CD4-positive, alpha-beta T cell (primary cell): Measurements from ENCODE around the gene CSNK1E. TPM values are rescaled to one million over a fixed set of nuclear protein-coding genes. Genes with fewer than 3 reads are reported as not detected.

ENCODE experiments used
- ATAC-seq: fragments of 200-7000 bp; cut with Tn5 transposase; one replicate; pipeline ENCODE4 v1.10.0; 2022; ENCODE audit warnings: mild to moderate bottlenecking; ENCODE audit not compliant: poor library complexity
- CTCF ChIA-PET: fragments of 350-600 bp; sonication (Branson Sonifier 250); formaldehyde crosslinking; loops from one replicate; lab custom pipeline; 2021; ENCODE audit warnings: antibody characterized with exemption, inconsistent platforms; lab: Charles Lee
- POLR2A ChIA-PET: fragments of 350-600 bp; sonication (Branson Sonifier 250); formaldehyde crosslinking; loops from one replicate; lab custom pipeline; 2021; ENCODE audit warnings: antibody characterized with exemption, inconsistent platforms; lab: Charles Lee
- DNase-seq, 14 experiments: peaks; one replicate each; pipeline ENCODE4 v3.0.0-alpha.2; 2013 to 2020; ENCODE audit warnings: mixed read lengths in 2 of 14
- H3K27ac ChIP-seq, 2 donors: one replicate each; pipeline versions ENCODE4 v1.5.1 to v1.7.0; 2013; ENCODE audit warnings: low read length in 2 of 2, low read depth in 1 of 2, mild to moderate bottlenecking in 1 of 2
- H3K27me3 ChIP-seq, 2 experiments: 1 replicate in 1 of 2; 2 replicates in 1 of 2; pipeline versions ENCODE4 v1.6.1 to v1.7.0; 2013; ENCODE audit warnings: low read length in 2 of 2, control low read depth in 1 of 2, mild to moderate bottlenecking in 1 of 2, moderate library complexity in 1 of 2; ENCODE audit not compliant: insufficient read depth in 2 of 2, control insufficient read depth in 1 of 2
- H3K36me3 ChIP-seq: one replicate; pipeline ENCODE4 v1.6.1; 2013; ENCODE audit warnings: low read length, control low read depth; ENCODE audit not compliant: insufficient read depth
- H3K4me1 ChIP-seq: one replicate; pipeline ENCODE4 v1.6.1; 2013; ENCODE audit warnings: low read length, control low read depth; ENCODE audit not compliant: insufficient read depth
- H3K4me3 ChIP-seq: one replicate; pipeline ENCODE4 v1.5.1; 2013; ENCODE audit warnings: mild to moderate bottlenecking, low read length, moderate library complexity
- H3K9me3 ChIP-seq, 2 experiments: 1 replicate in 1 of 2; 2 replicates in 1 of 2; pipeline versions ENCODE4 v1.6.1 to v1.7.0; 2013; ENCODE audit warnings: low read length in 2 of 2, mild to moderate bottlenecking in 2 of 2, control low read depth in 1 of 2, moderate library complexity in 1 of 2; ENCODE audit not compliant: control insufficient read depth in 1 of 2, insufficient read depth in 1 of 2
- H3K27ac Mint-ChIP-seq: one replicate; pipeline ENCODE4 v1.8.0; 2020; ENCODE audit warnings: mixed read lengths
- H3K27me3 Mint-ChIP-seq: one replicate; pipeline ENCODE4 v1.8.0; 2021; ENCODE audit warnings: mixed read lengths
- H3K36me3 Mint-ChIP-seq: one replicate; pipeline ENCODE4 v1.8.0; 2021; ENCODE audit warnings: low read depth, mixed read lengths
- H3K4me1 Mint-ChIP-seq: one replicate; pipeline ENCODE4 v1.8.0; 2021; ENCODE audit warnings: low read depth, mixed read lengths
- H3K4me3 Mint-ChIP-seq: one replicate; pipeline ENCODE4 v1.8.0; 2020; ENCODE audit warnings: mild to moderate bottlenecking, mixed read lengths
- H3K9me3 Mint-ChIP-seq: one replicate; pipeline ENCODE4 v1.8.0; 2020; ENCODE audit warnings: mixed read lengths
- intact Hi-C, 2 experiments: fragments of 100-400 bp; cut with DNase I in 1 of 2; cut with micrococcal nuclease in 1 of 2; formaldehyde crosslinking; loops; one replicate each; pipeline versions ENCODE4 v1.15.1 to v1.9.0; 2023 to 2025; cut with DNase I, micrococcal nuclease
- total RNA-seq, 174 experiments: library from RNA in 2 of 174; stranded (reverse) in 2 of 174; gene quantifications; one replicate each; pipeline ENCODE4 v1.2.3 and lab custom pipeline; 2021 to 2026
- TF ChIP-seq, protein P1 (sequence below): fragments of 200-600 bp; IDR thresholded peaks from one replicate; pipeline ENCODE4 v1.8.0; 2022; ENCODE audit warnings: antibody characterized with exemption, mild to moderate bottlenecking

The CSNK1E gene
- total RNA-seq, 2 experiments from 2014 or later, result 208 to 217 TPM

DNA sequence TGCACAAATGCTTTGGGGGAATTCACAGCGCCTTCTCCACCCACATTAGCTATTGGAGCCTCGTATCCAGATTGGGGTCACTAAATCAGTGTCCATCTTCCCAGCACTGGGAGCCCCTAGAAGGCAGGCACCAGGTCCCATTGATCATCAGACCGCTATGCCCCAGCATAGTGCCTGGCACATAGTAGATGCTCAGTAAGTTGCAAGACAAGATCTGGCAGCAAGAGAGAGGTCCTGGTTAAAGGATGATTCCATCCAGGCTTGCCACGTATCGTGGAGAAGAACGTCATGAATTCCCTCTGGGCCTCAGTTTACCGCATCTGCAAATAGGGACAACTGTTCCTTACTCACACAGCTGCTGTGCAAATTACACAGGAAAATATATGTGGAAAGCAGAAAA, 46.1 kb downstream of the CSNK1E start:
- DNase-seq (no peak), ATAC-seq (no peak)
- H3K9me3 ChIP-seq, result no peaks in the 10 kb centered on the region
- no peak overlapping the region for H3K27ac ChIP-seq
- intact Hi-C loops, result loop anchor here (5.0 to 10.0 kb wide), 3 partner anchors 69 to 384 kb away; partner anchors contain the start of genes PLA2G6 (in 2 of the 2), CBY1 (in 1 of the 2), FAM227A (in 1 of the 2) and MAFF (in 1 of the 2)
- peaks cover 2% of the 10 kb centered on the region for H3K36me3 ChIP-seq
- Mint-ChIP-seq H3K27me3 (no peaks in the 10 kb centered on the region), H3K36me3 (peaks cover 9% of the 10 kb centered on the region), H3K4me3 (peak overlapping the region; percentile 89), H3K9me3 (no peaks in the 10 kb centered on the region), H3K4me1 (peaks cover 69% of the 10 kb centered on the region), H3K27ac (peak overlapping the region; percentile 93)
- H3K27me3 ChIP-seq, result no peaks in the 10 kb centered on the region
- TF ChIP-seq, protein P1, sequence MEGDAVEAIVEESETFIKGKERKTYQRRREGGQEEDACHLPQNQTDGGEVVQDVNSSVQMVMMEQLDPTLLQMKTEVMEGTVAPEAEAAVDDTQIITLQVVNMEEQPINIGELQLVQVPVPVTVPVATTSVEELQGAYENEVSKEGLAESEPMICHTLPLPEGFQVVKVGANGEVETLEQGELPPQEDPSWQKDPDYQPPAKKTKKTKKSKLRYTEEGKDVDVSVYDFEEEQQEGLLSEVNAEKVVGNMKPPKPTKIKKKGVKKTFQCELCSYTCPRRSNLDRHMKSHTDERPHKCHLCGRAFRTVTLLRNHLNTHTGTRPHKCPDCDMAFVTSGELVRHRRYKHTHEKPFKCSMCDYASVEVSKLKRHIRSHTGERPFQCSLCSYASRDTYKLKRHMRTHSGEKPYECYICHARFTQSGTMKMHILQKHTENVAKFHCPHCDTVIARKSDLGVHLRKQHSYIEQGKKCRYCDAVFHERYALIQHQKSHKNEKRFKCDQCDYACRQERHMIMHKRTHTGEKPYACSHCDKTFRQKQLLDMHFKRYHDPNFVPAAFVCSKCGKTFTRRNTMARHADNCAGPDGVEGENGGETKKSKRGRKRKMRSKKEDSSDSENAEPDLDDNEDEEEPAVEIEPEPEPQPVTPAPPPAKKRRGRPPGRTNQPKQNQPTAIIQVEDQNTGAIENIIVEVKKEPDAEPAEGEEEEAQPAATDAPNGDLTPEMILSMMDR, result no peak
- CTCF ChIA-PET, result interaction anchor here (0.6 to 0.9 kb wide), 3 partner anchors 9 to 219 kb away, joined by 3 read pairs; no protein-coding TSS in a partner anchor
- POLR2A ChIA-PET, result no interaction called here
- no peak overlapping the region for H3K4me3 ChIP-seq
- H3K4me1 ChIP-seq, result peaks cover 65% of the 10 kb centered on the region

DNA sequence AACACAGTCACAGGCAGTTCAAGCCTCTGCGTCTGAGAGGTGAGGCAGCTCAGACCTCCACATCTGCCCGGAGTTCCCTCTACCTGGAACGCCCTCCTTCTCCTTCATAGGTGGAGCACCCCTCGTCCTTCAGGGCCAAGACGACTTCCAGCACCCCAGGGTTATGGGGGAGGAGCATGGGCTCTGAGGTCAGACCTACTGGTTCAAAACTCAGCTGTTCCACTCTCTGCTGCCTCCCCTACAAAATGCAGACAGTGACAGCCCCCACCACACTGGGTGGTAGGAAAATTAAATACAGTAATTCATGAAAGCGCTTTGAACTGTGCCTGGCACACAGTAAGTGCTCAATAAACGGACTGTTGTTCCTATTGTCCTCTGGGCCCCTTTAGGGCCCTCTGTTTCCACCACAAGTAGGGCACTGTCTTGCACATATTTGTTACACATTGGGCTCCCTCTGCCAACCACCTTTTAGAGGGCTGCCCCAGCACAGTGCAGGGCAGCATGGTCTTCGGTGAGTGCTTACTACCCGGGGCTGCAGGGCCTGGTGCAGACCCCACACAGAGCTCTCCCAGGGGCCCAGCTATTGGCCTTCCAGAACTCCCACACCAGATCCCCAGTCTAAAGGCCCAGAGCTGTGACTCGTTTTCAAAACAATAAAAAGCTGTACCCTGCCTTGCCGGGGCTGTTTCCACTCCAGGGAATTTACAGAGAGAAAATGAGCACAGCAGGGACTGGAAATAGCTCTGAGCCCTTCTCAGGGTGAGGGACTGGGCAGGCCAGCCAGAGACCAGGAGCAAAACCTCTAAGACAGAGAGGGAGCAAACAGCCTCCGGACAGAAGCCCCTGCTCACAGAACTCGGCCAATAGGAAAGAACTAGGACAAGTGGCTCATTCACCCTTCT, 46.9 kb downstream of the CSNK1E start:
- Mint-ChIP-seq H3K27ac (peak overlapping the region; percentile 93), H3K4me1 (peaks cover 72% of the 10 kb centered on the region), H3K9me3 (no peaks in the 10 kb centered on the region), H3K27me3 (no peaks in the 10 kb centered on the region), H3K36me3 (peaks cover 9% of the 10 kb centered on the region), H3K4me3 (peak overlapping the region; percentile 89)
- Histone ChIP-seq H3K4me1 (peaks cover 72% of the 10 kb centered on the region), H3K27ac (no peak overlapping the region), H3K36me3 (peaks cover 2% of the 10 kb centered on the region), H3K9me3 (no peaks in the 10 kb centered on the region), H3K27me3 (no peaks in the 10 kb centered on the region), H3K4me3 (no peak overlapping the region)
- ATAC-seq, result no peak
- TF ChIP-seq, protein P1, result no peak
- peak in 1 of 14 experiments; percentile 27 for DNase-seq
- CTCF ChIA-PET, result interaction anchor here (0.9 kb wide), 2 partner anchors 8 to 218 kb away, joined by 3 read pairs; no protein-coding TSS in a partner anchor
- POLR2A ChIA-PET, result no interaction called here
- intact Hi-C loops, result loop anchor here (5.0 to 10.0 kb wide), 3 partner anchors 68 to 384 kb away; partner anchors contain the start of genes PLA2G6 (in 2 of the 2), CBY1 (in 1 of the 2), FAM227A (in 1 of the 2) and MAFF (in 1 of the 2)

DNA sequence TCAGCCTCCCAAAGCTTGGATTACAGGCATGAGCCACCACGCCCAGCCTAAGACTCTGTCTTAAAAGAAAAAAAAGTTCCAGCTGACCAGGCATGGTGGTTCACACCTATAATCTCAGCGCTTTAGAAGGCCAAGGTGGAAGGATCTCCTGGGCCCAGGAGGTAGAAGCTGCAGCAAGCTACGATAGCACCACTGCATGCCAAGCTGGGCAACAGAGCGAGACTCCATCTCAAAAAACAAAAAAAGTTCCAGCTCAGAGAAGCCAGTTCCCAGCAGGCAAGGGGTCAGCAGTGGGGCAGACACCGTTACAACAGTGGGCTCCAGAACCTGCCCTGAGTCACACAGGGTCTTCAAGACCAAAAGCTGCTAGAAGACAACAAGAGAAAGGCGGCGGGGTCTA, 47.8 kb downstream of the CSNK1E start:
- ChIA-PET POLR2A (no interaction called here), CTCF (no interaction called here)
- DNase-seq, result no peak
- peaks cover 2% of the 10 kb centered on the region for H3K36me3 ChIP-seq
- intact Hi-C loops, result loop anchor here in 1 of 2 experiments (10.0 kb wide), 1 partner anchor 65 kb away; the partner anchor contains the start of gene MAFF
- H3K4me1 ChIP-seq, result peaks cover 80% of the 10 kb centered on the region
- no peak for ATAC-seq
- H3K9me3 ChIP-seq, result no peaks in the 10 kb centered on the region
- H3K4me1 Mint-ChIP-seq, result peaks cover 76% of the 10 kb centered on the region
- H3K27ac Mint-ChIP-seq, result peak overlapping the region; percentile 96
- TF ChIP-seq, protein P1, result no peak
- H3K4me3 ChIP-seq, result no peak overlapping the region
- peaks cover 14% of the 10 kb centered on the region for H3K36me3 Mint-ChIP-seq
- H3K9me3 Mint-ChIP-seq, result no peaks in the 10 kb centered on the region
- H3K4me3 Mint-ChIP-seq, result no peak overlapping the region
- H3K27ac ChIP-seq, result no peak overlapping the region
- H3K27me3 Mint-ChIP-seq, result no peaks in the 10 kb centered on the region
- H3K27me3 ChIP-seq, result no peaks in the 10 kb centered on the region
